ENCODE results near the gene RELL1.

RELL1 gene, protein sequence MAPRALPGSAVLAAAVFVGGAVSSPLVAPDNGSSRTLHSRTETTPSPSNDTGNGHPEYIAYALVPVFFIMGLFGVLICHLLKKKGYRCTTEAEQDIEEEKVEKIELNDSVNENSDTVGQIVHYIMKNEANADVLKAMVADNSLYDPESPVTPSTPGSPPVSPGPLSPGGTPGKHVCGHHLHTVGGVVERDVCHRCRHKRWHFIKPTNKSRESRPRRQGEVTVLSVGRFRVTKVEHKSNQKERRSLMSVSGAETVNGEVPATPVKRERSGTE

GRCh38 chr4:37686373-37687193 lies at the start of gene RELL1:
Gene RELL1, minus strand, starts transcription at chr4:37686376. Its CDS starts 89 bp downstream, at chr4:37686287.
- DNase-seq (ENCODE audit: low read depth) = peak; percentile 97

DNA sequence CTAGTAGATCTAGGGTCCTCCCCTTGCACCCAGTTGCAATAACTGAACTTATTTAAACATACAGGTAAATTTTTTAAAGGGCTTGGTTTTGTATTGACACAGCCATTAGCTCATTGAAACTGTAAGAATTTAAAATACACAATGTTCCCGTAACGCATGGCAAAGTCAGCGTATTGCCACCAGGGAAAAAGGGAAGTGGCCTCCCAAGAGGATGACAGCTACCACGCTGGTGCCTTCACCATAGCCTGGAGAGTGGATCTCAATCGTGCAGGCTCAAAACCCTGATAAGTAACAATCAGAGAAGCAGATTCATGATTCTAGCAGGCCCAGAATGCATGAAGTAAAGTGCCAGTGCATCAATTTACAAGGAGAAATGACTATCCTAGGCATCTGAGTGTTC lies 49.4 kb upstream of the RELL1 start:
- no peak for DNase-seq (ENCODE audit: low read depth)

- DNase-seq (ENCODE audit: low read depth) = no peak
These were observed 48.8 kb upstream of the RELL1 start for GRCh38 chr4:37734989-37735388.

GRCh38 chr4:37733240-37733867 lies 47.2 kb upstream of the RELL1 start:
- no peak for DNase-seq (ENCODE audit: low read depth)

DNA sequence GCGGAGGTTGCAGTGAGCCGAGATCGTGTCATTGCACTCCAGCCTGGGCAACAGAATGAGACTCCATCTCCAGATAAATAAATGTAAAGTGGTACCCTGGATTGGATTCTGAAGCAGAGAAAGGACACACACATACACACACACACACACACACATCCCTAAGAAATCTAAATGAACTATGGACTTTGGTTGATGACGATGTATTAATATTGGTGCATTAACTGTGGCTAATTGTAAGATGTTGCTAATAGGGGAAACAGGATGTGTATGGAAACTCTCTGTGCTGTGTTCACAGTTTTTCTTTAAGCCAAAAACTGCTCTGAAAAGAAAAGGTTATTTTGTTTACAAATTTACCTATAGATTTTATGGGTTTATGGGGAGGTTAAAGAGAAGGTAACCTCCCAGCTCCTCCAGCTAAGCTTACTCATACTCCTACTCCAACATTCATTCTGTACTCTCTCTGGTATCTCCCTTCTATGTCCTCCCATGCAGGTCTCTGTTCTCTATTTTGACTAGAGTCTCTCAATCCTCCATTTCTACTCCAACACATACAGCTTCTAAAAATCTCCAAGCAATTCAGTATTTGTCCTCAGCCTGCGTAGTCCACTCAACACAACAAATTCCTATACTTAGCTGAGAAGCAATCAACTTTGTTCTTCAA lies 46.5 kb upstream of the RELL1 start:
- DNase-seq (ENCODE audit: low read depth) = no peak

DNA sequence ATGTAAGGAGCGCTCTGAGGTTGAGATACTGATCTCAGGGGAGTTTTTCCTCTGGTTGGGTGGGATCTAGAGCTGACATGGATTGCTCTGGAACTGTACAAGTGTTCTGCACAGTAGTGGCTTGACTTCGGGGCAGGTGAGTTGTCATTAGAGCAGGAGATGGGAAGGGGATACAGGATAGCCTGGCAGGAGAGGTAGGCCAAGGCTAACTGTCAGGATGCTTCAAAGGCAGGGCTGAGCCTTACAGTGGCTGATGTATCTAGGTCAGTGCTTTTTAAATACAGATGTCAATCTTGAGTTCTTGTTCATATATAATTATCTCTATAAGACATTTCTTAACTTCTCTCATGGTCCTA lies 43.5 kb upstream of the RELL1 start:
- no peak for DNase-seq (ENCODE audit: low read depth)

DNA sequence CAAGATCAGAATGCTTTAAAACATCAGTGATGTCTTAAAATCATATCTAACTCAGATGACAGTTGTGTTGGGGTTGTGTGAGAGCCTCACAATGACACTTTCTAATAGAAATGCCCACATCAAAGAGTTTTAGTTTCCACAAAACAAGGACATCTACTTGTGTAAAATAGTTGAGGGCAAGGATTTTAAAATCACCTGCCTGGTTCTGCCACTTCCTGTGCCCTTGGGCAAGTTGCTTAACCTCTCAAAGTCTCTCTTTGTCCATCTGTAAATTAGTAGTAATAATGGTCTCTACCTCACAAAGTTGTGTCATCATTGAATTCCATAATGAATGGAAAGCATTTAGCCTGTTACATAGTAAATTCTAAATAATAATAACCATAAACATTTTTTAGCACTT lies 41.9 kb upstream of the RELL1 start:
- DNase-seq (ENCODE audit: low read depth) = no peak

- no peak for DNase-seq (ENCODE audit: low read depth)
These were observed 41.5 kb upstream of the RELL1 start for GRCh38 chr4:37727635-37728034.

GRCh38 chr4:37726666-37727065 lies 40.5 kb upstream of the RELL1 start:
- DNase-seq (ENCODE audit: low read depth) = no peak

DNA sequence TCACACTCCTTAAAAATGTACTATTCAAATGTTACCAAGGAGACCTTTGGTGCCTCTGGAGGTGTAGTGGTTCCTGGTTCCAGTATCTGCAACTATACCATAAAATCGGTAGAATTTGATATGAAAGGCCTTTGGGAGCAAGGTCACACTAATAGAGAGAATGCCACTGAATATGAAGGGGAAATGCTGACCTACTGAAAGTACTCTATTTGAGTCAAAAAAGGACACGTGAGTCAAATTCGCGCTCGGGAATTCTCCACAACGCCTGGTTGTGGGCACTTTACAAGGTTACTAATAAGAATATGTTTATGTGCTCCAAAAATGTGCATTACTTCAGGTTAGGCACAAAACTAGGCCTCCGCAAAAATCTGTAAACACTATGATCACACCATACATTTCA lies 39.5 kb upstream of the RELL1 start:
- no peak for DNase-seq (ENCODE audit: low read depth)

DNA sequence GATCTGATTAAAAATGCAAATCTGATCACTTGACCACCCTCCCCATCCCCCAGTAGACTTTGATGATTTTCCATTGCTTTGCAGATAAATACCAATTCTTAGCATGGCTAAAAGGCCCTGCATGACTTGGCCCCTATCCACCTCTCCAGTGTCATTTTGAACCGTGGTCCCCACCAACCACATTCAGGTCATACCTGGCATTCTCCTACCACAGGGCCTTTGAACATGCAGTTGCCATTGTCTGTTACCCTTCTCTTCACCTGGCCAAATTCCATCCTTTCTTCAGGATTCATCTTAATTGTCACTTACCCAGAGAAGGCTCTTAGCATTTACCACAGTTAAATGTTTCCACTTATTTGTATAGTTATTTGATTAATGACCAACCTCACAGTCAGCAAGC lies 36.9 kb upstream of the RELL1 start:
- DNase-seq (ENCODE audit: low read depth) = no peak

- no peak for DNase-seq (ENCODE audit: low read depth)
These were observed 35.9 kb upstream of the RELL1 start for GRCh38 chr4:37721995-37722638.

GRCh38 chr4:37719021-37719420 lies 32.8 kb upstream of the RELL1 start:
- DNase-seq (ENCODE audit: low read depth) = no peak

DNA sequence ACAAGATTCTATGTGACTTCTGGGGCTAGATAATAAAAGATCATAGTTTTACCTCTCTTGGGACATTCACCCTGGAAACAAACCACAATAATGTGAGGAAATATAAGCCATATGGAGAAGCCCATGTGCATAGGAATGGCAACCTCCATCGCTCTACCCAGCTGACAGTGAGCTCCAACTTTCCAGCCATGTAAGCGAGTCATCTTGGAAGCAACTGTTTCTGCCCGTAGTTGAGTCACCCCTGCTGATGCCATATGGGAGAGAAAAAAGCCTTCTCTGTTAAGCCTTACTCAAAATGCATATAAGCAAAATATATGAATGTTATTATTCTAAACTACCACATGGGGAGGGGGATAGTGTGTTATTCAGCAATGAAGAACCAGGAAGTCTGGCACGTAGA lies 31.4 kb upstream of the RELL1 start:
- DNase-seq (ENCODE audit: low read depth) = no peak

GRCh38 chr4:37715889-37716402 lies 29.8 kb upstream of the RELL1 start:
- no peak for DNase-seq (ENCODE audit: low read depth)

- no peak for DNase-seq (ENCODE audit: low read depth)
These were observed 24.3 kb upstream of the RELL1 start for GRCh38 chr4:37710491-37710890.

- no peak for DNase-seq (ENCODE audit: low read depth)
These were observed 19.9 kb upstream of the RELL1 start for GRCh38 chr4:37706032-37706431.

DNA sequence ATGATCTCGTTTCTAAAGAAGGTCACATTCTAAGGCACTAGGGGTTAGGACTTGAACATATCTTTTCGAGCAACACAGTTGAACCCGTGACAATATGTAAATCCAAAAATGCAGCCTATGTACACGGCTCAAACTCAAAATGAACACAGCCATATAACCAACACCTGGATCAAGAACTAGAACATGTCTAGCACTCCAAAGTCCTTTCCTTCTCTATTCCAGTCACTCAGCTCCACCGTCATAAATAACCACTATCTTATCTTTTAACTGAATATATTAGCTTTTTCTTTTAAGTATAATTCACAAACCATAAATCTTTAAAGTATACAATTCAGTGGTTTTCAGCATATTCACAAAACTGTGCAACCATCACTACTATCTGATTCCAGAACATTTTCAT lies 19.4 kb upstream of the RELL1 start:
- DNase-seq (ENCODE audit: low read depth) = no peak

DNA sequence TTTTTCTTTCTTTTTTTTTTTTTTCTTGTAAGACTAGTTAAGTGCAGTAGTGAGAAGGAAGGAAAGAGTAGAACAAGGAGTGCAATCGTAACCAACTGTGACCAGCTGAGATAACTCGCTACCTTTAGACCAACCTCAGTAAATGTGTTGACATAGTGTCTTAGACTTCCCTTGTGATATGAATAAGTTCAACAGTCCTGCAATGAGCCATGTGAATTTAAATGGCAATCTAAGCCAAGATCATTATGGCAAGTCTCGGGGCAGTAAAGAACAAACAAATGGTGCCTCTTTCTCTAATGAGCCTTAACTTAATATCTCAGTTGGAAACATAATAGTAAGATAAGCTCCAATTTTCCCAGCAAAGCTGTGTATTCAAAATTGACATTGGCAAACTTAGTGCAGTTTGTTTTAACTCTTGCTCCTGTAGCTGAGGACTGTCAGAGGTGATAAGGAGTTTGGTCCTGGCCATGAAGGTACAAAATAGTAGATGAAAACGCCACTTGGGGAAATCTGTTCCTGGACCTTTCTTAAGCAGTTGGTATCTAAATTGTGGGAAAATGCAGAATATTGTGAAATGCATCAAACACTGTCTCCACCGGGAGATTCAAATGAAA lies 13.8 kb upstream of the RELL1 start:
- DNase-seq (ENCODE audit: low read depth) = no peak

DNA sequence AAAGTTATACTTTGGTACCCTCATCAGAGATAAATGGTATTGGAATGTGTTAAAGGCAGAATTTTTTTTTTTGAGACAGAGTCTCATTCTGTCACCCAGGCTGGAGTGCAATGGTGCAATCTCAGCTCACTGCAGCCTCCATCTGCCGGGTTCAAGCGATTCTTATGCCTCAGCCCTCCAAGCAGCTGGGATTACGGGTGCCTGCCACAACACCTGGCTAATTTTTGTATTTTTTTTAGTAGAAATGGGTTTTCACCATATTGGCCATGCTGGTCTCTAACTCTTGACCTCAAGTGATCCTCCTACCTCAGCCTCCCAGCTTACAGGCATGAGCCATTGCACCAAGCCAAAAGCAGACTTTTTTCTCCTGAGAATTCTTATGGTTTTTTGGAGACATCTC lies 11.4 kb upstream of the RELL1 start:
- no peak for DNase-seq (ENCODE audit: low read depth)

- no peak for DNase-seq (ENCODE audit: low read depth)
These were observed 7.4 kb upstream of the RELL1 start for GRCh38 chr4:37693450-37694190.

Data from stimulated activated CD4-positive, alpha-beta T cell treated with anti-CD3 and anti-CD28 coated beads, Interleukin-2, amount 100 ng/mL, for 4 hours (primary cell).